GM12878 (cell line): ENCODE measurements around the gene CCDC190. TPM values are rescaled to one million over a fixed set of nuclear protein-coding genes. Genes with fewer than 3 reads are reported as not detected.

ENCODE experiments used
- ATAC-seq: fragments of 200-7000 bp; cut with Tn5 transposase; 3 replicates; pipeline ENCODE4 v1.9.1; 2020; ENCODE audit warnings: mild to moderate bottlenecking, moderate library complexity
- BruUV-seq: library from RNA; stranded (reverse); fragments of 400-500 nt; replicated peaks from 2 replicates; lab custom pipeline; 2021; lab: Mats Ljungman, UMichigan
- CTCF ChIA-PET: fragments of 300-600 bp; sonication (Branson Sonifier 250); formaldehyde crosslinking; extraction: SDS; loops from one replicate; lab custom pipeline; 2021; ENCODE audit warnings: inconsistent platforms; lab: Yijun Ruan, JAX
- POLR2A ChIA-PET: fragments of 350-600 bp; formaldehyde crosslinking; extraction: SDS; loops from one replicate; lab custom pipeline; 2021; ENCODE audit warnings: inconsistent platforms; lab: Charles Lee
- RAD21 ChIA-PET: fragments of 300-600 bp; sonication (Branson Sonifier 250); formaldehyde crosslinking; loops from one replicate; lab custom pipeline; 2023; ENCODE audit warnings: antibody characterized with exemption; ENCODE audit not compliant: unreplicated experiment; lab: Charles Lee
- SMC1A ChIA-PET: fragments of 300-600 bp; sonication (Branson Sonifier 250); formaldehyde crosslinking; loops from one replicate; lab custom pipeline; 2023; ENCODE audit not compliant: unreplicated experiment, uncharacterized antibody; lab: Charles Lee
- DNase-seq: peaks from one replicate; pipeline ENCODE4 v3.0.0-alpha.2; 2011; ENCODE audit warnings: low read depth, low spot score
- FAIRE-seq: peaks from 3 replicates; lab custom pipeline; 2011; peaks lifted over from hg19 to GRCh38; lab: Jason Lieb, UNC
- H2AFZ ChIP-seq: 2 replicates; pipeline ENCODE4 v1.6.0; 2011; ENCODE audit warnings: low read depth, low read length, control low read depth; ENCODE audit not compliant: control insufficient read depth
- H3K27ac ChIP-seq: 2 replicates; pipeline ENCODE4 v1.5.1; 2011; ENCODE audit warnings: control low read depth; ENCODE audit not compliant: control insufficient read depth, insufficient read depth
- H3K27me3 ChIP-seq, 2 experiments: replicated peaks in 1 of 2; 2 replicates each; pipeline versions ENCODE4 v1.6.0 to v1.6.1; 2011; ENCODE audit warnings: low read length in 1 of 2; ENCODE audit not compliant: control insufficient read depth in 2 of 2, insufficient read depth in 2 of 2
- H3K36me3 ChIP-seq, 2 experiments: 2 replicates each; pipeline ENCODE4 v1.5.1; 2011; ENCODE audit warnings: low read length in 1 of 2; ENCODE audit not compliant: control insufficient read depth in 2 of 2, insufficient read depth in 2 of 2
- H3K4me1 ChIP-seq: 2 replicates; pipeline ENCODE4 v1.6.1; 2011; ENCODE audit warnings: mild to moderate bottlenecking, low read length, moderate library complexity, mixed read lengths; ENCODE audit not compliant: control insufficient read depth, insufficient read depth
- H3K4me2 ChIP-seq: 2 replicates; pipeline ENCODE4 v1.6.0; 2011; ENCODE audit warnings: control low read depth; ENCODE audit not compliant: control insufficient read depth, insufficient read depth
- H3K4me3 ChIP-seq: fragments of 200-600 bp; sonication (generic); 2 replicates; pipeline ENCODE4 v1.5.1; 2016
- H3K79me2 ChIP-seq: 2 replicates; pipeline ENCODE4 v1.6.0; 2011; ENCODE audit warnings: low read length; ENCODE audit not compliant: control insufficient read depth, insufficient read depth
- H3K9ac ChIP-seq: 2 replicates; pipeline ENCODE4 v1.8.0; 2011; ENCODE audit warnings: low read length, control low read depth, mixed read lengths; ENCODE audit not compliant: control insufficient read depth, insufficient read depth
- H3K9me3 ChIP-seq: replicated peaks from 3 replicates; pipeline ENCODE4 v1.5.1; 2011; ENCODE audit warnings: mild to moderate bottlenecking, low read length; ENCODE audit not compliant: control insufficient read depth, insufficient read depth
- H4K20me1 ChIP-seq: 2 replicates; pipeline ENCODE4 v1.6.0; 2011; ENCODE audit not compliant: control insufficient read depth, insufficient read depth
- ATF3 ChIP-seq: IDR thresholded peaks from 2 replicates; pipeline ENCODE4 v1.6.1; 2011; ENCODE audit warnings: low read depth, mild to moderate bottlenecking, low read length, moderate library complexity, borderline replicate concordance; ENCODE audit errors: extremely low read depth
- WGBS: methylation state at CpG from one replicate; pipeline ENCODE4 v1.1.6; 2016; ENCODE audit warnings: low lambda C conversion rate; ENCODE audit not compliant: insufficient replicate concordance, insufficient coverage; ENCODE audit errors: missing lambda C conversion rate; 5-methylcytosine and 5-hydroxymethylcytosine counted together
- in situ Hi-C: fragments of 300-500 bp; cut with MboI; formaldehyde crosslinking; loops from 9 replicates; pipeline ENCODE4 v1.14.3; 2018; ENCODE audit warnings: mixed read lengths
- intact Hi-C: fragments of 100-400 bp; cut with micrococcal nuclease; formaldehyde crosslinking; loops from one replicate; pipeline ENCODE4 v1.14.2; 2022; ENCODE audit not compliant: unreplicated experiment
- polyA plus RNA-seq, 11 experiments: library from polyadenylated mRNA; depleted of rRNA in 4 of 11; unstranded in 6 of 11; stranded (reverse) in 5 of 11; fragments of >200 nt; fragmentation: Nextera tagmentation in 4 of 11; fragmentation: Illumina TruSeq in 1 of 11; extraction: Ambion mirVana in 4 of 11; extraction: Trizol in 1 of 11; gene quantifications; 1 replicate in 1 of 11; 2 replicates in 10 of 11; pipeline versions ENCODE4 v1.2.1 to v1.2.3, GENCODE V29; 2011 to 2016; ENCODE audit warnings: inconsistent platforms in 2 of 11, missing spikeins in 2 of 11, low read depth in 1 of 11
- total RNA-seq, 4 experiments: library from RNA; depleted of rRNA in 3 of 4; stranded (reverse); fragments of >200 nt in 3 of 4; fragmentation: Illumina TruSeq in 1 of 4; extraction: Trizol in 1 of 4; gene quantifications; 2 replicates each; pipeline versions ENCODE4 v1.2.1 to v1.2.3, GENCODE V29; 2013 to 2021
- TF ChIP-seq, protein P1 (sequence below): fragments of 450-650 bp; IDR thresholded peaks from 2 replicates; pipeline ENCODE4 v1.6.1; 2018; ENCODE audit warnings: borderline replicate concordance, mild to moderate bottlenecking; ENCODE audit not compliant: partially characterized antibody

The CCDC190 gene
- total and polyA plus RNA-seq, 10 of the 15 experiments (the other 5 are each of a cell fraction or from before 2014, with no cell fraction given): not detected

DNA sequence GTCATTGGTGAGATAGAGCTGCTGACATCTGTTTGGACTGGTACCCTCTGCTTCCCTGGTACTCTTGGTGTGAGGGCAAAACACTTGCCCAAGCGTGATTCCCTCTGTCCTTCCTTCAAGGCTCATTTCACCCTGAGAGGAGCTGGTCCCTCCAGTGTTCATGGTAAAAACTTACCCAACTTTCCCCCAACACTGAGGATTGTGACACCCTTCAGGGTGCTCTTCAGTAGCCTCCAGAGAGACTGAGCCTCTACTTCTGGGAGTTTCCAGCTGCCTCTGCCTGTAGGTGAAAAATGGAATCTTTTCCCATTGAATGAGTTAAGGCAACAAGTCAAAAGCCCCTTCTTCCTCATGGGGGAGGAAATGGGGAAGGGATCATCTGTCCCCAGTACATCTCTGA is 9.6 kb downstream of the CCDC190 start:
- DNase-seq (no peak), FAIRE-seq (no peak), ATAC-seq (no peak)
- H3K27ac ChIP-seq: no peak overlapping the region
- no peak overlapping the region for H3K4me3 ChIP-seq
- WGBS: 0% methylated on average over 1 of the region's 1 CpG
- no peaks in the 10 kb centered on the region for H3K4me1 ChIP-seq
- in situ Hi-C loops: loop anchor here (10.0 kb wide), 1 partner anchor 323 kb away; no protein-coding TSS in a partner anchor
- CTCF ChIA-PET: interaction anchor here (4.0 kb wide), 1 partner anchor 464 kb away, joined by 76 read pairs; no protein-coding TSS in a partner anchor
- no peaks in the 10 kb centered on the region for H3K36me3 ChIP-seq
- intact Hi-C loops: no loop called here
- H3K79me2 ChIP-seq: no peaks in the 10 kb centered on the region
- H3K27me3 ChIP-seq: no peaks in the 10 kb centered on the region; a peak in 1 of 4 replicates
- RAD21 ChIA-PET: interaction anchor here (1.7 kb wide), 1 partner anchor 464 kb away, joined by 3 read pairs; no protein-coding TSS in a partner anchor
- TF ChIP-seq, protein P1, sequence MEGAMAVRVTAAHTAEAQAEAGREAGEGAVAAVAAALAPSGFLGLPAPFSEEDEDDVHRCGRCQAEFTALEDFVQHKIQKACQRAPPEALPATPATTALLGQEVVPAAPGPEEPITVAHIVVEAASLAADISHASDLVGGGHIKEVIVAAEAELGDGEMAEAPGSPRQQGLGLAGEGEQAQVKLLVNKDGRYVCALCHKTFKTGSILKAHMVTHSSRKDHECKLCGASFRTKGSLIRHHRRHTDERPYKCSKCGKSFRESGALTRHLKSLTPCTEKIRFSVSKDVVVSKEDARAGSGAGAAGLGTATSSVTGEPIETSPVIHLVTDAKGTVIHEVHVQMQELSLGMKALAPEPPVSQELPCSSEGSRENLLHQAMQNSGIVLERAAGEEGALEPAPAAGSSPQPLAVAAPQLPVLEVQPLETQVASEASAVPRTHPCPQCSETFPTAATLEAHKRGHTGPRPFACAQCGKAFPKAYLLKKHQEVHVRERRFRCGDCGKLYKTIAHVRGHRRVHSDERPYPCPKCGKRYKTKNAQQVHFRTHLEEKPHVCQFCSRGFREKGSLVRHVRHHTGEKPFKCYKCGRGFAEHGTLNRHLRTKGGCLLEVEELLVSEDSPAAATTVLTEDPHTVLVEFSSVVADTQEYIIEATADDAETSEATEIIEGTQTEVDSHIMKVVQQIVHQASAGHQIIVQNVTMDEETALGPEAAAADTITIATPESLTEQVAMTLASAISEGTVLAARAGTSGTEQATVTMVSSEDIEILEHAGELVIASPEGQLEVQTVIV: no peak
- no peak for TF ChIP-seq ATF3
- H2AFZ ChIP-seq: no peak overlapping the region
- H3K9me3 ChIP-seq: no peaks in the 10 kb centered on the region
- no TSS peak for BruUV-seq
- H4K20me1 ChIP-seq: no peaks in the 10 kb centered on the region
- no peak overlapping the region for H3K9ac ChIP-seq
- POLR2A ChIA-PET: interaction anchor here (0.7 to 0.9 kb wide), 3 partner anchors 51 to 254 kb away, joined by 5 to 9 read pairs (median 7); no protein-coding TSS in a partner anchor
- no peak overlapping the region for H3K4me2 ChIP-seq
- SMC1A ChIA-PET: no interaction called here
